GM19025 (cell line): ENCODE data around the gene FANCC.

Experiments used
- ATAC-seq: cut with Tn5 transposase; IDR thresholded peaks from one replicate; pipeline ENCODE4 v1.9.1; 2021; ENCODE audit warnings: mild to moderate bottlenecking, low read depth, moderate library complexity; ENCODE audit not compliant: unreplicated experiment

Gene FANCC

DNA sequence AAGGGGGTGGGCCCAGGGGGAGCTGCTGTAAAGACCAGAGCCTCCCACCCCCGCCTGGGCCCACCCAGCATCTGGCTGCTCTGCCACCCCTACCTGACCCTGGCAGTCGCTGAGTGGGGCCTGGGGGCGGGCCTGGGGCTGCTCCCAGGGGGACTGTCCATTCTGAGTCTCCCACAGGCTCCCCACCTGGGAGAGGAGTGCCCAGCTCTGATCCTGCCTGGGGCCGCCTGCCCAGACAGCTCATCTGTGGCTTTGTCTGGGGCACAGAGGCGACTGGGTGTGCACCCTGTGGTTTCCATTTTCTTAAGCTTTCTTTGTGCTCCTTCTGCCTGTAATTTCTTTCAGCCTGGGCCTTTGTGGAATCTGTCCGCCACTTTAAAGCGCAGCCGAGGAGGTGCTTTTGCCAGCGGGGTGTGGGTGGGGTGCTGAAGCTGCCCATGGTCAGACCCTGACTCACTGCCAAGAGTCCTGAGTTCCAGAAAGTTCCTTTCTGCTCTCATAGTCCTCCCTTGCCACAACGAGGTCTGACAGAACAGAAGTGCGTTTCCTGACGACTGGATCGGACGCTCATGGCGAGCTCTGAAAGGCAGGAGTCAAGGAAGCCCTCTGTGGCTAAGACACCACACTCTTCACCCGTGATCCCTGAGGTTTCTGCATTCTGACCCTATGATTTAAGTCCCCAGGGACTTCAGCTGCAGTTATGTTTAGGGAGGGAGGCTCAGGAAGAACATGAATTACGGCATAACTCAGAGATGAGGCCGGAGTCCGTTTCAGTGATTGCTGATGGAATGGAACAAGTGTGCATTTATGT is 225.0 kb downstream of the FANCC start:
- no peak for ATAC-seq

DNA sequence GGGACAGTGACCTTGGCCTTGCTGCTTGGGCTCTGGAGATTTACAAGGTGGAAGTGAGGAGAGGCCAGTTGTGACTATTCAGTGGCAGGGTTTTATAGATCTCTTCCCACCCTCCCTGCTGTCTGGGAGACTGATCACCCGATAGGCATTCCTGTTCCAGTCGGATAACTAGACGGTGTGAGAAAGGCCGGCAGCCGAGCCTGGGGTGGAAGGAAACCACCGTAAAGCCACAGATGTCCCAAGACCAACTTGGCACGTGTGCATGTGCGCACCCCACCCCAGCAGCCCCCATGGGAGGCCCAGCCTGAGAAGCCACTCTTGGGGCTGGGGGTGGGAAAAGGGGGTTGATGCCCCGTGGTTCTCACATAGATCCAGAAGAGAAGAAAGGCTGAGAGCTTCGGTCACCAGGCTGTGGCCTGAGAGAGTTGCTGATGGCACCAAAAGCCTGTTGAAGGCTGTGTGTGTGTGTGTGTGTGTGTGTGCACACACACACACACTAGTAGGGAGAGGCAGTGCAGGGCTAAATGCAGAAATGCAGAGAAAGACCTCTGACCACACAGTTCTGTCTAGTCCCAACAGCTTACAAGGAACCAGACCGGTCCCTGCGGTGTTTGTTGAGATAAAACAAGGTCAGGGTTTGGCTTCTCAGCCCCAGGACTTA is 225.8 kb downstream of the FANCC start:
- no peak for ATAC-seq

DNA sequence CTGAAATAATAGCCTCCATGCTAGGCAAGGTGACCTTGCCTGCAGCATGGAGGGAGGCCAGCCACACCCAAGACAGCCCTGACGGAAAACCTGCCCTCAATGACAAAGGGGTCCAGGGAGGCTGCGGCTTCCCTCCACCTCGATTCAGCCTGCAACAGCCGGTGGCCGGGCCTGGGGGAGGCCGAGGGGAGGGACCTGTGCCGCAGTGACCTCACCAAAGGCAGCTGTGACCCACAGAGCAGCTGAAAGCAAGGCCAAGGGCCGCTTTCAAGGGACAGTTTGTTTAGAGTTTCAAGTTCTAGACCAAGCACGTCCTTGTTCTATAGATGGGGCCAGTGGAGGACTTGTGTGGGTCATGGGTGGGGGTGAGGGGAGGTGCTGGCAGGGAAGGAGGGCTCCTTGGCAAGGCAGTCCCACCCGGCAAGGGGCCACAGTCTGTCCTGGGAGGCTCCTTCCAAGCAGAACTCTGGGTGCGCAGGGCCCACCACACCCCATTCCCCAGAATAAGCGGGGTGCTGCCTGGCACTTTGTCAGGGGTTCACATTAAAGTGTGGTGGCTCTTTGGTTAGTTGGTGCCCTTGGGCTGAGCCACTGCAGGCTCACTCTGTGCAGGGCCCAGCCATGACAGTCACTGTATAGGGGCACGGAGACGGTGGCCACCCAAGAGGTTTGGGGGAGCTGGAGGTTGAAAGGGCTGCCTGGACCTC is 226.5 kb downstream of the FANCC start:
- ATAC-seq: no peak

DNA sequence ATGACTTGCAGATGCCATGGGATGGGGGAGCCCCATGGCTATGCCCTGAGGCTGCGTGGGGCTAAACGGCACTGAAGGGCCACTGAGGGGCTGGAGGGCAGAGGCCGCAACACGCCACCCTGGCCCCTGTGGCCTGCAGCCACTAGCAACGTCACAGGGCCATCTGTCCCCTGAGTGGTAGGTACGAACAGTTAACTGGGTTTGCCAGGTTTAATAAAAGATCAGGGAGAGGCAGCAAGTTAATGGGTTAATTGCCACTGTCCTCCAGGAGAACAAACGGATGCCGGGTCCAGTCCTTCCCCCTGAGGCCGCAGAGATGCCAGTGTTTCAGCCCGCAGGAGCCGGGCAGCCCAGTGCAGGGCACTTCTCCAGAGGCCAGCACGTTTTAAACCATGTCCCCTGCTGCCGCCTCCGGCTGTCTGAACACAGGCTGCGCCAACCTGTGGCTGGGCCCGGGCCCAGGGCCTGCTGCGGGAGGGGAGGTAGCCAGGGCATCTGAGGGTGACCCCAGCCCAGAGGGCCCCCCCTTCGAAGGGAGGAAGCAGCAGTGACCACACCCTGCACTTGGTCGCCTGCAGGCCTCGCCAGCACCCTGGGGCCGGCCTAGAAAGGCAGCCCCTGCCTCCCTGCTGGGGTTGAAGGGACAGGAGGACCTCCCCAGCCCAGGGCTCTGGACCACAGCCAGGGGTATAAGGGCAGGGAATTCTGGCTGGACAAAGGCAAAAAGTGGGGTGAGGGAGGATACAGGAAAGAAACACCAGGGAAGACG is 227.3 kb downstream of the FANCC start:
- ATAC-seq: no peak

DNA sequence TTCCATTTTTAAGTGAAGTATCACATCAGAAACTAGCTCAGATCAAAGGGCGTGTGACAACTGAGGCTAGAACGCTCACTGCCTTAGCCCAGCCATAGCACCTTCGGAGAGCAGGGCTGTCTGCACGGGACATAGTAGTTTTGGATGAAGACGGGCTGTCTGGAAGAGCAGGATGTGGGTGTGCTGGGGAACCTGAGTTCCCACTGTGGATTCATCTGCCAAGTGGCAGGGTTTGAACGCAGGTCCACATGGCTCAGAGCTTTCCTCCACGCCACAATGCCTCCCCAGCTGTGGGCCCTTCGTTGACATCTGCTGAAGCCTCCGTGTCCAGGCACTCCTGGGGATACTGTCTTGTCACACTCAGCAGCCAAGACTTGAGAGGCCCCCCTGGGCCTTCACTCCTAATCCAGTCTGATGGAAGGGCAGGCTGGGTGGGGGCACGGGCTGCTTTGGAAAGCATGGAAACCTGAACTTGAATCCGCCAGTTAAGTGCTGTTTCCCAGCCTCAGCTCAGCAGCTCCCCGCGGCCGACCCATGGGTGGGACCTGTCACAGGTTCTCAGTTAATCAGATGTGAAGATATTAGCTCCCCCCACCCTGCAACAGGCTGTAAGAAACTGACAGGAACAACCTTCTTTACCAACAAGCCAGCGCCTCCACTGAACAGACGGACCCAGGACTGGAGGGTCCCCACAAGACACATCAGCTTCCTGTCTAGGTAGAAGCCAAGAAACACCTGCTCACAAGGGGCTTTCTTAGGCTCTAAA is 228.1 kb downstream of the FANCC start:
- ATAC-seq: no peak

DNA sequence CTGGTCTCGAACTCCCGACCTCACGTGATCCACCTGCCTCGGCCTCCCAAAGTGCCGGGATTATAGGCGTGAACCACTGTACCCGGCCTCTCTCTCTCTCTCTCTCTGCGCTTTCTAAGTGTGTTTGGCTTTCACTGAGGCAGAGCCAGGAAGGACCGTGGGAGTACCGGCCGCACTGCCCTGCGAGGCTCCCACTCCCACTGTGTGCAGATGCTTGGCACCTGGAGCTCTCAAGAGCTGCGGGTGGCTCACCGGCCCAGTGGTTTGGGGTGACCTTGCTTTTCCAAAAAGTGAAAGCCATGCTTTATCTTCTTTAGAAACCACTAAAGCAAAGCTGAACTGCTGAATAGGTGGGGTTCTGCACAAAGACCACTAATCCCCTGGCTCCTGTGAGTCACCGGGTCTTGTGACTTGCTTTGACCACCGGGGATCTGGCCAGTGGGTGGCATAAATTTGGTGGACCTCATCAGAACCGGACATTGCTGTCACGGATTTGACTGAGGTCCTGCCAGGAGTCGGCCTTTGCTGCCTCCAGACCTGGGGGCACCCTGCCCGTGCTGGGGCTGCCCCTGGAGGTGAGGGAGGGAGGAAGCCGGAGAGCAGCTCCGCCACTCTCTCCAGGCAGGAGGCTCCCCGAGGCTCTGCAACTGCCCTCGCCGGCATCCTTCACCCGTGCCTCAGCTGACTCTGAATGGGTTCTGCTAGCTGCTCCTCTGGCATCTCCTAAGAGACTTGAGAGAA is 228.9 kb downstream of the FANCC start:
- ATAC-seq: no peak

DNA sequence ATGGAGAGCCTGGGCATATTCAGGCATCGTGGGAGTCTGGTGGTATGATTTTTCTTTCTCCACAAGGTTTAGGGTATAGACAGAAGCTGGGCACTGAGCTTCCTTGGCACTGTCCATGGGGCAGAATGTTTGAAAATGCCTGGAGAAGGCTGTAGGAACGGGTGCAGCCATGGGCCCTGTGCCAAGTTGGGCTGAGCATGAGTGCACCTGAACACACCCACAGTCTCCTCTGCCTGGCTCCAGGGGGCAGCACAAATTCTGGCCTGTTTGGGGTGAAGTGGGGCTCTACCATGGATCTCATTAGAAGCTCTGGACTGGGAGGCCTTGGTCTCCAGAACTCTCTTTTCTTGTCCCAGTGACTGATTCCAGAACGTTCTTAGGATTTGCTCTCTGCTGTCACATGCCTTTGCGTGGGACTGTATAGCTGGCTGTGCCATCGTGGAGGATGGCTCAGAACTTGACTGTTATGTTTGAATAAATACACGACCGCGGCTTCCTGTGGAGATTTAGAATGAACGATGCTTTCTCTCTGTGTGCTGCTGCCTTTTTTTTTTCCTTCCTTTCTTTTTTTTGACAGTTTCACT is 229.8 kb downstream of the FANCC start:
- no peak for ATAC-seq

DNA sequence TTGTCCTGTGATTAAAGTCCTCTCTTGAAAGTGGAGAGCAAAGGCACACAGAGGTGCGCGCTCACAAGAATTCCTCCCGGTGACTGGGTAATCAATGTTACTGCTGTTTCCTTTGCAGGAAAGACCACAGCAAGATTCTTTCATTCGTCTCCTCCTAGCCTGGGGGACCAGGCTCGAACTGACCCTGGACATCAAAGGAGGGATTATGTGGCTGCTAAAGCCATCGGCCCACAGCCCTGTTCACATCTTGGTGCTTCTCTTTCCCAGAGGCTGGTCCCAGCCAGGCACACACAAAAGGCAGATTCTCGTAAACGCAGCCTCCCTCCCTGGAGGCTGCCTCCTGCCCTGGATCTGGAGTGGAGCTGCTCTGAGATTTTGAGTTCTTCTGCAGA is 230.9 kb downstream of the FANCC start:
- ATAC-seq: no peak

DNA sequence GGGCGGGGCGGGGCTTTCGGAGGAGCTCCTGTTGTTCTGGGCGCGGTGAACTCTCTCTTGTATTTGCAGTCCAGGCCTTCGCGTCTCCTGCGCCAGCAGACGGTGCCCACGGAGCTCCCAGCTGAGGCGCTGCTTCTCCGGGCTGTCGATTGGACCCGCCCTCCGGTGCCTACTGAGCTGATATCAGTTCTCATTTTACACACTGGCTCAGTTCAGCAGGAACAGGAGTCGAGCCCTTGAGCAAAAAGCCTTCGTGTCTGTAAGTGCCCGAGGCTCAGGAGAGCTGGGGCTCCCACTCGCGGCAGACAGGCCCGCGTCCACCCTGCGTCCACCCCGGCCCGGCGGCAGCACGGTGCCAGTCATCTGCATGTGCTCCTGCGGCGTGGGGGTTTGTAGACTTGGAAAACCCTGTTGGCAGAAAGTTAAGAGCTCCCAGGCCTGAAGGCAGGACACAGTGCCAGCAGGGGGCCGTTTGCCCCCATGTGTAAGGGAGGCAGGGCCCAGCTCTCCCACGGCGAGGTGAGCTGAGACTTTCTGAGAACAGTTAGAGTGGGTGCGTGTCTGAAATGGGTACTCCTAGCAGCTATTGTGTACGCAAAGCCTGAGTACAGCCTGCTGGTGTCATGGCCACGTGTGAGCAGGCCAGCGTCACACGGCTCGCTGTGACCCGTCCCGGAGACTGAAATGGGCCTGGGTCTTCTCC is 231.5 kb downstream of the FANCC start:
- ATAC-seq: no peak

DNA sequence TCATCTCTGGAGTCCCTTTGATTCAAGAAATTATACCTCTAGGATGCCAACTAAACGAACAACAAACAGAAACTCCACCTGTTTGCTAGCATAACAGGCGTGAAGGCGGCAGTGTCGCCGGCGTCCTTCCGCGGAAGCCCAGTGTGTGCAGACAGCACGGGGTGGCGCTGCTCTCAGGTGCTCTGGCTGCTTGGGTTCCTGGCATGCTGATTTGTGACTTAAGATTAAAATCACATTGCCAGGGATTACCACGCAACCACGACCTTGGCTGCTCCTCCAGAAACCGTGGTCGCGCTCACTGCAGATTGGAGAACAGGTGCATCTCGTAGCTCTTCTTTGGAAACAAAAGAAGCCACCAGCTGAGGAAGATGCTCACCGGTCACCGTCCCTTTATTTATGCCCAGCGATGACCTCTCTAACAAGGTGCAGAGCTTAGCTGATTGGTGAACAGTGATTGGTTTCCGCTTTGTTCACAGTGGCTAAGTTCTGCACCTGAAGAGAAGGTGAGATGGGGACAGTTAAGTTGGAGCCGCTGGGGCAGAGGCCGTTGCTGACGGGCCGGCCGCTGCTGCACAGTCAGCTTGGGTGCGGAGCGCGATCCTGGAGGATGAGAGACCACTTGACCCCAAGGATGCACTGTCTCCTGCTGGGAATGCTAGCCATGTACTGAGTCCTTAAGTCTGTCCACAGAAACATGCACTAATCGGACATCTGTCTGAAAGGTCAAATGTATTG is 232.3 kb downstream of the FANCC start:
- no peak for ATAC-seq

DNA sequence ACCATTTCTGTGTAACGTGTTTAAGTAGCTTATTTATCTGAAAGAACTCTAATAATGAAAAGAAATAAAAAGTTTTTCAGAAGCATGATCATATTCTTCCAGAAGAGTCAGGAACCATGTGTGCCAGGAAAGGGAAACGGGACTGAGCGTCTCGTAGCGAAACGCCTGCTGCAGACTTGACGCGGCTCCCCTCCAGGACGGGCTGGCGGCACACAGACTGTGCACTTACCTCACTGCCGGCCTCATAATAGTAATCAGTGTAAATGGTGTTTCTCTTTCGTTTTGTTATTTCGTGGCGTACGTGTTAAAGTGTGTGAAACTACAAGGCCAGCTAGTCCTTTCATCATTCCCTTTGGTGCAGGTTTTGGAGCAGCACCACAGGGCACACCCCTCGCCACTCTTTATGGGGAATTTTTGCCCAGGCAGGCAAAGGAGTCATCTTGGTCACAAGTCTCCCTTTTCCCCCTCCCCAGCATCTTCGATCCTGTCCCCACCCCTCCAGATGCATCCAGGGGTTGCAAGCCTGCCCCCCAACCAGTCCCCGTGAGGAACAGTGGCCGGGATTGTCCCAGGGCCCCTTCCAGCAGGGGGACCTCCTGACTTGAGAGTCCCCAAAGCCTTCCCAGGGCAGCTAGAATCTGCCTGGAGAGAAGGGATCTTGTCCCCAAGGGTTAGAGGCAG is 233.1 kb downstream of the FANCC start:
- no peak for ATAC-seq

DNA sequence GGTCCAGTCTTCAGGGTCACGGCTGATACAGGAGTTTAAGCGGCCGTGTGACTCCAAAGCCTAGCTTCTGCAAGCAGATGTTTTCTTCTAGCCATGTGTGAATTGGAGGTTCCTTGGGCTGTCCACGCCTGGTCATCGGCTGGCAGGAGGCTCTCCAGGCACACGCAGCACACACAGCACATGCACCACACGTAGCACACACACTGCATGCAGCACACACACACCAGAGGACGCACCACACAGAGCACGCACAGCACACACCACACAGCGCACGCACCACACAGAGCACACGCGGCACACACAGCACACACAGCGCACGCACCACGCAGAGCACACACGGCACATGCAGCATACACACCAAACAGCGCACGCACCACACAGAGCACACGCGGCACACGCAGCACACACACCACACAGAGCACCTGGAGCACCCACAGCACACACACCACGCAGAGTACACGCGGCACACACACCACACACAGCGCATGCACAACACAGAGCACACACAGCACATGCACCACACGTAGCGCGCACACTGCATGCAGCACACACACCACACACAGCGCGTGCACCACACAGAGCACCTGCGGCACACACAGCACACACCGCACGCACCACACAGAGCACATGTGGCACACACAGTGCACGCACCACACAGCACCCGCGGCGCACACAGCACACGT is 234.3 kb downstream of the FANCC start:
- ATAC-seq: no peak

DNA sequence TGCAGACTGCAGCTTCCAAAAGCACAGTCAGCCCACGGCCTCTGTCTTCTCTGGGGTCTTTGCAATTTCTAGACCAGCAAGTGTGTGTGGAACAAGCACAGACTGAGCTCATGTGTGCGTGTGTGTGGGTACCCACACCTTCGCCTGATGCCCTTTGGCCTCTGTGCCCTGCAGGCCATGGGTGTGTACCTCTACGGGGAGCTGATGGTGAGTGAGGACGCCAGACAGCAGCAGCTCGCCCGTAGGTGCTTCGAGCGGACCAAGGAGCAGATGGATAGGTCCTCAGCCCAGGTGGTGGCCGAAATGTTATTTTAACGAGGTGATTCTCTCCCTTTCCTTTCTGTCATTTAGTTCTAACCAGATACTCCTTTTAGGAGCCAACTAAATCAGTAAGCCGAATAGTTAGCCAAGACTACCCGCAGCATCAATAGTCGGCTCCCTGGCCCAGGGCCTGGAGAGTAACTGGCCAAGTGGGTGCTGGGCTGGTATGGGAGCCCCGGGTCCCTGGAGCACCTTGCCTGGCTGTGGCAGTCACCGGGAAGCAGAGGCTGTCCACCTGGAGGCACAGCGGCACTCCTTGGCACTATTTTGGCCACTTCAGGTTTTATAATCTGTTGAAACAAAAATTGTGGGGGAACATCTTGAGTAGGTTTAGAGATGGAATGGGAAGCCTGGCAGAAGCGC is 235.0 kb downstream of the FANCC start:
- ATAC-seq: no peak

DNA sequence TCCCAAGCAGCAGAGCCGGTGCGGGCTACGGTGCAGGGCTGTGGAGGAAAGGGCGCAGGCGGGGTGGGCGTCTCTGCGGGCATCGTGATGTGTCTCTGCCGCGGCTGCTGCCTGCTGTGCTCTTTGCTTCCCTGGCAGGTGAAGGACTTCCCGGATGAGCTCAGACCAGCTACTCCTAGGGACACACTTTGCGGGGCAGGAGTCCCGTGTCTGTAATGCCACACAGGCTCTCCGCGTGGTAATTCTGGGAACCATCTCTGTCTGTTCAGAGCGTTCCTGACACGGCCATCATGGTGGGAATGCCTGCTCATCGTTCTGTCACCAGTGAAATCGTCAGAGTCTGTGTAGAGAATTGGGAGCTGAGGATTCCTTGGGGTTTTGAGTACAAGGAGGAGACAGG is 235.5 kb downstream of the FANCC start:
- no peak for ATAC-seq

DNA sequence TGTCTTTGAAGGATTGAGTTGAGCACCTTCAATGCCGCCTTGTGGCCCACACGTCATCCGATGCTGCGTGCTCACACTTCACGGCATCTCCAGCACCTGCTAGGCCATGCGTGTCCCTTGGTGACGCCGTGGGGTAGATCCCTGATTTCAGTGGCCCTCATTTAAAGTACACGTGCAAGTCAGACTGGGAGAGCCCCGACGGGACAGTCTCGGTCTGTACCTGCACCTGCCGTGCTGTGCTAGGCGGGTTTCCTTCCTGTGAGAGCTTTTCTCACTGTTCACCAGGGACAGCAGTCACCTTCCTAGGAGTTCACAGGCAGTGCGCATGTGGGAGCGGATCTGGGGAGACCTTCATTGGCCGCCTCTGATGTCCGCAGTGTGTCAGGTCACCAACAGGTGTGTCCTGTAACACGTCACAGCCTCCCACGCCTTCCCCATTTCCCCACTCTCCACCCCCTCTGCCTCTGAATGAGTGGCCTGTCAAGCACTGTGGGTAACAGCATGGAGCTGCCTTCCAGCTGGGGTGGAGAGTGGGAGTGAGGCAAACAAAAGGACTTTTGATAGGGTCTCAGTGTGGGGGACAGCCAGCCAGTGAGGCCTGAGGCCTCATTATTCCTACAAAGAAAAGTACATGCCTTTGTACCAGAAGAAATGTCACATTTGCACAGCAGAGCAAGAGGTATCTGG is 236.4 kb downstream of the FANCC start:
- ATAC-seq: no peak

DNA sequence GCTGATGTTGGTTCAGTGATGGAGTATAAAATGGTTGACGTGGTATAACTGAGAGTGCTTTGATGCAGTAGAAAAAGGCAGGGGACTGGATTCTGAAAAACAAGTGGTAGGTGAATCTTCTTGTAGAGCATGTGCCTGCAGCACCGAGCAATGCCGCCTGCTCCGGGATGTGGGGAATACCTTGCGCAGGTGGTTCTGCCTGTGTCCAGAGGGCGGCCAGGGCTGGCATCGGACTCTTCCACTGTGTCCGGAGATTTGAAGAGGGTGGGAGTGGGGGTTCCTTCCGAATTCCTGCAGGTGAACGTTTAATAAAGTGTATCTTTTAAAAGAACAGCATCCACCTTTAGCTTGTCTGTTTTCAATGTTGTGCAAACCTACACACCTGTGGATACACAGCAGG is 238.0 kb downstream of the FANCC start:
- no peak for ATAC-seq
